Hepatocyte (in vitro differentiated cells): ENCODE measurements around the gene MRPL21. TPM values are rescaled to one million over a fixed set of nuclear protein-coding genes. Genes with fewer than 3 reads are reported as not detected.

Experiments
- DNase-seq: peaks from one replicate; pipeline ENCODE4 v3.0.0-alpha.2; 2016; ENCODE audit warnings: low spot score
- H2AFZ ChIP-seq: fragments of 200-600 bp; sonication (generic); 2 replicates; pipeline ENCODE4 v1.6.0; 2016; ENCODE audit warnings: antibody characterized with exemption, mild to moderate bottlenecking
- H3K27ac ChIP-seq: fragments of 200-600 bp; sonication (generic); 2 replicates; pipeline ENCODE4 v1.5.1; 2016; ENCODE audit warnings: mild to moderate bottlenecking
- H3K27me3 ChIP-seq: fragments of 200-600 bp; sonication (generic); 2 replicates; pipeline ENCODE4 v1.6.1; 2016
- H3K36me3 ChIP-seq: fragments of 200-600 bp; sonication (generic); replicated peaks from 2 replicates; pipeline ENCODE4 v1.5.1; 2016; ENCODE audit warnings: low read depth; ENCODE audit not compliant: insufficient read depth
- H3K4me1 ChIP-seq: fragments of 200-600 bp; sonication (generic); 2 replicates; pipeline ENCODE4 v1.5.1; 2016; ENCODE audit warnings: mild to moderate bottlenecking, moderate library complexity; ENCODE audit not compliant: insufficient read depth
- H3K4me2 ChIP-seq: fragments of 200-600 bp; sonication (generic); 2 replicates; pipeline ENCODE4 v1.6.0; 2016
- H3K4me3 ChIP-seq: fragments of 200-600 bp; sonication (generic); 2 replicates; pipeline ENCODE4 v1.5.1; 2016; ENCODE audit warnings: mild to moderate bottlenecking
- H3K79me2 ChIP-seq: fragments of 200-600 bp; sonication (generic); 2 replicates; pipeline ENCODE4 v1.6.0; 2017; ENCODE audit warnings: mild to moderate bottlenecking
- H3K9me2 ChIP-seq: fragments of 200-600 bp; sonication (generic); replicated peaks from 2 replicates; pipeline ENCODE4 v1.6.0; 2017; ENCODE audit warnings: mild to moderate bottlenecking; ENCODE audit not compliant: insufficient read depth
- H3K9me3 ChIP-seq: fragments of 200-600 bp; sonication (generic); 2 replicates; pipeline ENCODE4 v1.5.1; 2016; ENCODE audit warnings: low read depth, mild to moderate bottlenecking
- H4K20me1 ChIP-seq: fragments of 200-600 bp; sonication (generic); 2 replicates; pipeline ENCODE4 v1.6.0; 2016; ENCODE audit warnings: mild to moderate bottlenecking; ENCODE audit not compliant: insufficient read depth, poor library complexity, severe bottlenecking
- EZH2 ChIP-seq: fragments of 200-600 bp; sonication (generic); IDR thresholded peaks from 2 replicates; pipeline ENCODE4 v1.6.1; 2016; ENCODE audit warnings: antibody characterized with exemption, mild to moderate bottlenecking, borderline replicate concordance
- EZH2phosphoT487 ChIP-seq: fragments of 200-600 bp; sonication (generic); IDR thresholded peaks from one replicate; pipeline ENCODE4 v1.6.1; 2018; ENCODE audit warnings: antibody characterized with exemption, mild to moderate bottlenecking, low read depth, moderate library complexity; ENCODE audit not compliant: unreplicated experiment, severe bottlenecking
- WGBS: methylation state at CpG from one replicate; pipeline ENCODE4 v1.1.6; 2016; ENCODE audit warnings: low lambda C conversion rate; ENCODE audit errors: missing lambda C conversion rate; 5-methylcytosine and 5-hydroxymethylcytosine counted together
- polyA plus RNA-seq: library from polyadenylated mRNA; unstranded; fragments of >200 nt; fragmentation: Nextera tagmentation; extraction: Ambion mirVana; gene quantifications from 2 replicates; pipeline ENCODE4 v1.2.1, GENCODE V29; 2016
- total RNA-seq: library from RNA; depleted of rRNA; stranded (reverse); fragments of >200 nt; gene quantifications from 2 replicates; pipeline ENCODE4 v1.2.3, GENCODE V29; 2014
- TF ChIP-seq, protein P1 (sequence below): fragments of 200-600 bp; sonication (generic); IDR thresholded peaks from 2 replicates; pipeline ENCODE4 v1.5.1; 2016; ENCODE audit warnings: antibody characterized with exemption, mild to moderate bottlenecking; ENCODE audit not compliant: poor library complexity

MRPL21 gene
- total RNA-seq (28.8 and 34.9 TPM in 2 replicates), polyA plus RNA-seq (86.2 and 95.2 TPM in 2 replicates)

DNA sequence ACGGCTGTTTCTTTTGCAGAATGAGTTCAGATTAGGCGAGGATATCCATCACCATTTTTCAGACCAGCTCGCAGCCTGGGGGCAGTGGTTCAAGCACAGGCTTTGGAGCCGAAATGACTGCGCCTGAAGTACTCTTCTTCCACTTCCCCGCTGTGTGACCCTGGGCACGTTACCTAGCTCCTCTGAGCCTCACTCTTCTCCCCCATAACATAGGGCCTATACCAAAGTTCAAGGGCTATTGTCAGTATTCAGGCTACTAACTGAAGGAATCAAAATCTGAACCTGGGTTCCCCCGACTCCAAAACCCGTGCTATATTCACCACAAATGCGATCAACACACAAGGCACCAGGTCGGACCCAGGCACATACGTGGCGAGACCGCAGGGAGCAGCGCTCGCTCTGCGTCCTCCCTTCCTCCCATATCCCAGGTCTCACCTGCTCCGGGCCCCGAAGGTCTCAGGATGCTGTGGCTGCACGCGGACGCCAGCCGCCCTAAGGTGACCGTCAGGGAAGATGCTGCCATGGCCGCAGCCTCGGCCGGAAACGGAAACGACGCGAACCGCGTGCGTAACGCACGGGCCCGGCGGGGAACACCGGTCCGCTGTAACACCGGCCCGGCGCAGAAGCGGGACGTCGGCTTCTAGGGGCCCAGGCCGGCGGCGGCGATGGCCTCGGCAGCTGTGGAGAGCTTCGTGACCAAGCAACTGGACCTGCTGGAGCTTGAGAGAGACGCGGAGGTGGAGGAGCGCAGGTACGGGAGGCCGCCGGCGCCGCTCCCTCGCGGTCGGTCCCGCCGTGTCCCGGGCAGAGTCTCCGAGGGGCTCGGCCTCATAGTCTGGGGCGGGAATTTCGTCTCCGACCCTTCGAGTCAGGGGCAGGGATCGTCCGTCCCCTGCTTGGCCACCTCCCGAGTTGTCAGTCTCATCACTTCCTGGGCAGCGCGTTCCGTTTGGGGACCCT lies at the start of gene MRPL21, which contains the start of gene IGHMBP2:
MRPL21 (minus strand) TSS at position 545 of the 960 bp plus-strand sequence; CDS start at position 523, 22 bp downstream.
IGHMBP2 (plus strand) TSS at position 604 of the 960 bp plus-strand sequence; CDS start at position 666, 62 bp downstream.
- WGBS = under 1% methylated on average over 78 of the region's 78 CpGs
- Histone ChIP-seq H2AFZ (peak within 1 kb of the TSS; percentile 99), H3K4me1 (no peaks in the 10 kb centered on the region), H3K27ac (peak within 1 kb of the TSS; percentile 91), H3K9me2 (no peaks in the 10 kb centered on the region), H4K20me1 (peaks cover 9% of the 10 kb centered on the region), H3K36me3 (no peaks in the 10 kb centered on the region), H3K9me3 (no peaks in the 10 kb centered on the region), H3K79me2 (peaks cover 57% of the 10 kb centered on the region), H3K27me3 (no peaks in the 10 kb centered on the region), H3K4me2 (peak within 1 kb of the TSS; percentile 95), H3K4me3 (peak within 1 kb of the TSS; percentile 99)
- DNase-seq = peak; percentile 93
- TF ChIP-seq EZH2 (no peak), EZH2phosphoT487 (no peak)
- TF ChIP-seq, protein P1, sequence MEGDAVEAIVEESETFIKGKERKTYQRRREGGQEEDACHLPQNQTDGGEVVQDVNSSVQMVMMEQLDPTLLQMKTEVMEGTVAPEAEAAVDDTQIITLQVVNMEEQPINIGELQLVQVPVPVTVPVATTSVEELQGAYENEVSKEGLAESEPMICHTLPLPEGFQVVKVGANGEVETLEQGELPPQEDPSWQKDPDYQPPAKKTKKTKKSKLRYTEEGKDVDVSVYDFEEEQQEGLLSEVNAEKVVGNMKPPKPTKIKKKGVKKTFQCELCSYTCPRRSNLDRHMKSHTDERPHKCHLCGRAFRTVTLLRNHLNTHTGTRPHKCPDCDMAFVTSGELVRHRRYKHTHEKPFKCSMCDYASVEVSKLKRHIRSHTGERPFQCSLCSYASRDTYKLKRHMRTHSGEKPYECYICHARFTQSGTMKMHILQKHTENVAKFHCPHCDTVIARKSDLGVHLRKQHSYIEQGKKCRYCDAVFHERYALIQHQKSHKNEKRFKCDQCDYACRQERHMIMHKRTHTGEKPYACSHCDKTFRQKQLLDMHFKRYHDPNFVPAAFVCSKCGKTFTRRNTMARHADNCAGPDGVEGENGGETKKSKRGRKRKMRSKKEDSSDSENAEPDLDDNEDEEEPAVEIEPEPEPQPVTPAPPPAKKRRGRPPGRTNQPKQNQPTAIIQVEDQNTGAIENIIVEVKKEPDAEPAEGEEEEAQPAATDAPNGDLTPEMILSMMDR = no peak

DNA sequence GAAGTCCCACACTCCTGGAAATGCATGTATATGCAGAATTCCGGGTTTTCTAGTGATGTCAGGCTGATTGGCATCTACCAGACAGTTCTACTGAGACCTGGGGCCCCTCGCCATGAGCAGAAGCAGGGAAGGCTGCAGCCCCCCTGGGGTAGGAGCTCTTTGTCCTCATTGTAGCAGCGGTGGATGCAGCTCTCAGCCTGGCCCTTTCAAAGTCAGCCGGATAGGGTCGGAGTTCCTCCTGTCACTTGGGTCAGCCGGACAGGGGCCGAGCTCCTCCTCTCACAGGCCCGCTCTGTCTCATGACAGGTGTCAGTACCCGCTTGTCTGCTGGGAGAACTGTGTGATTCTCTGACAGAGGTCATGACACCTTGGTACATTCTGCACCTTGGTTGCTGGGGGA lies 47.1 kb upstream of the MRPL21 start:
- WGBS = 54% methylated on average over 9 of the region's 9 CpGs
- Histone ChIP-seq H3K4me1 (no peaks in the 10 kb centered on the region), H3K36me3 (no peaks in the 10 kb centered on the region), H3K79me2 (no peaks in the 10 kb centered on the region), H4K20me1 (no peaks in the 10 kb centered on the region), H3K4me3 (no peak overlapping the region), H2AFZ (no peak overlapping the region), H3K4me2 (no peak overlapping the region), H3K27me3 (no peaks in the 10 kb centered on the region), H3K27ac (no peak overlapping the region), H3K9me3 (no peaks in the 10 kb centered on the region), H3K9me2 (no peaks in the 10 kb centered on the region)
- TF ChIP-seq, protein P1 = no peak
- no peak for TF ChIP-seq EZH2
- TF ChIP-seq EZH2phosphoT487 = no peak
- DNase-seq = no peak

- Histone ChIP-seq H3K27ac (no peak overlapping the region), H3K4me2 (no peak overlapping the region), H3K4me1 (no peaks in the 10 kb centered on the region), H3K9me2 (no peaks in the 10 kb centered on the region), H3K9me3 (no peaks in the 10 kb centered on the region), H3K79me2 (no peaks in the 10 kb centered on the region), H3K36me3 (no peaks in the 10 kb centered on the region), H3K4me3 (no peak overlapping the region), H4K20me1 (no peaks in the 10 kb centered on the region), H3K27me3 (no peaks in the 10 kb centered on the region), H2AFZ (no peak overlapping the region)
- no peak for DNase-seq
- TF ChIP-seq EZH2 (no peak), EZH2phosphoT487 (no peak)
- TF ChIP-seq, protein P1 = peak; percentile 30
- whole genome bisulfite sequencing = 58% methylated on average over 5 of the region's 5 CpGs
These were observed 46.6 kb upstream of the MRPL21 start for GRCh38 chr11:68950270-68950669.
